ENCODE results near the gene GTF2A1L.

- TF ChIP-seq POLR2AphosphoS5 (IDR thresholded peaks at IDR 0.05) (no peak), MXI1 (conservative IDR thresholded peaks at IDR 0.05; ENCODE audit: poor library complexity, severe bottlenecking) (no peak), EP300 (conservative IDR thresholded peaks at IDR 0.05; ENCODE audit: poor library complexity, severe bottlenecking) (no peak), REST (IDR thresholded peaks at IDR 0.05; ENCODE audit: borderline replicate concordance) (no peak), SMC3 (conservative IDR thresholded peaks at IDR 0.05; ENCODE audit: poor library complexity) (no peak), TAF1 (IDR thresholded peaks at IDR 0.05; ENCODE audit: low read depth) (no peak)
- TF ChIP-seq, protein P1, sequence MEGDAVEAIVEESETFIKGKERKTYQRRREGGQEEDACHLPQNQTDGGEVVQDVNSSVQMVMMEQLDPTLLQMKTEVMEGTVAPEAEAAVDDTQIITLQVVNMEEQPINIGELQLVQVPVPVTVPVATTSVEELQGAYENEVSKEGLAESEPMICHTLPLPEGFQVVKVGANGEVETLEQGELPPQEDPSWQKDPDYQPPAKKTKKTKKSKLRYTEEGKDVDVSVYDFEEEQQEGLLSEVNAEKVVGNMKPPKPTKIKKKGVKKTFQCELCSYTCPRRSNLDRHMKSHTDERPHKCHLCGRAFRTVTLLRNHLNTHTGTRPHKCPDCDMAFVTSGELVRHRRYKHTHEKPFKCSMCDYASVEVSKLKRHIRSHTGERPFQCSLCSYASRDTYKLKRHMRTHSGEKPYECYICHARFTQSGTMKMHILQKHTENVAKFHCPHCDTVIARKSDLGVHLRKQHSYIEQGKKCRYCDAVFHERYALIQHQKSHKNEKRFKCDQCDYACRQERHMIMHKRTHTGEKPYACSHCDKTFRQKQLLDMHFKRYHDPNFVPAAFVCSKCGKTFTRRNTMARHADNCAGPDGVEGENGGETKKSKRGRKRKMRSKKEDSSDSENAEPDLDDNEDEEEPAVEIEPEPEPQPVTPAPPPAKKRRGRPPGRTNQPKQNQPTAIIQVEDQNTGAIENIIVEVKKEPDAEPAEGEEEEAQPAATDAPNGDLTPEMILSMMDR (IDR thresholded peaks at IDR 0.05; ENCODE audit: poor library complexity, severe bottlenecking) = no peak
These were observed 96.6 kb downstream of the GTF2A1L start for GRCh38 chr2:48714245-48714644.
